PC-9 (cell line): ENCODE results near the gene SRGAP3.

ENCODE experiments used
- CTCF ChIP-seq: fragments of 200-600 bp; sonication (generic); conservative IDR thresholded peaks from 2 replicates; pipeline ENCODE4 v1.6.1; 2017; ENCODE audit warnings: mixed run types, antibody characterized with exemption, mild to moderate bottlenecking, moderate library complexity
- EZH2 ChIP-seq: fragments of 200-600 bp; sonication (generic); IDR thresholded peaks from 2 replicates; pipeline ENCODE4 v1.8.0; 2017; ENCODE audit warnings: antibody characterized with exemption, low read depth

- TF ChIP-seq CTCF (no peak), EZH2 (no peak)
Observed at GRCh38 chr3:9075762-9076161, 173.7 kb downstream of the SRGAP3 start.
